Pons (tissue), 1 donor: ENCODE measurements around the gene POMGNT2.

Experiments
- DNase-seq: peaks from one replicate; pipeline ENCODE4 v3.0.0-alpha.2; 2016; ENCODE audit warnings: low spot score

Gene POMGNT2

GRCh38 chr3:43043793-43044192, 62.1 kb downstream of the POMGNT2 start:
- no peak for DNase-seq

- no peak for DNase-seq
Measured at GRCh38 chr3:43043071-43043766, 62.7 kb downstream of the POMGNT2 start.

- DNase-seq: no peak
Measured at GRCh38 chr3:43041517-43041916, 64.4 kb downstream of the POMGNT2 start.

GRCh38 chr3:43038010-43038409, 67.9 kb downstream of the POMGNT2 start:
- no peak for DNase-seq

GRCh38 chr3:43036621-43037423, 69.1 kb downstream of the POMGNT2 start:
- no peak for DNase-seq

GRCh38 chr3:43035801-43036365, 70.0 kb downstream of the POMGNT2 start:
- DNase-seq: peak; percentile 7

GRCh38 chr3:43034911-43035310, 71.0 kb downstream of the POMGNT2 start:
- no peak for DNase-seq

- DNase-seq: no peak
Measured at GRCh38 chr3:43034200-43034599, 71.7 kb downstream of the POMGNT2 start.

GRCh38 chr3:43032646-43033628, 72.9 kb downstream of the POMGNT2 start:
- no peak for DNase-seq

GRCh38 chr3:43031889-43032545, 73.9 kb downstream of the POMGNT2 start:
- DNase-seq: no peak

- DNase-seq: no peak
Measured at GRCh38 chr3:43031485-43031884, 74.4 kb downstream of the POMGNT2 start.

GRCh38 chr3:43030162-43030935, 75.5 kb downstream of the POMGNT2 start:
- no peak for DNase-seq
